ENCODE measurements around the gene SALL3. TPM values are rescaled to one million over a fixed set of nuclear protein-coding genes. Genes with fewer than 3 reads are reported as not detected.

SALL3 gene
- total and polyA plus RNA-seq, 2 of the 13 experiments (the other 11 are each of a cell fraction or from before 2014, with no cell fraction given), result not detected

GRCh38 chr18:78993014-78993926 is 13.7 kb downstream of the SALL3 start:
- TF ChIP-seq PAXIP1 (CRISPR knock-in tag; conservative IDR thresholded peaks at IDR 0.05), result no peak
- intact Hi-C loops (cut with micrococcal nuclease; ENCODE audit: unreplicated experiment) (no loop called here), in situ Hi-C loops (cut with HindIII; ENCODE audit: extremely low pct_ligation_motif_present, low pct_unique_long_range_greater_than_20kb) (loop anchor here (25.0 kb wide), 2 partner anchors 331 to 1081 kb away; no protein-coding TSS in a partner anchor)
- Histone ChIP-seq H2AFZ (ENCODE audit: low read length) (no peak overlapping the region), H3K4me2 (ENCODE audit: low read depth, low read length) (no peak overlapping the region), H3K9me3 (ENCODE audit: low read length) (no peaks in the 10 kb centered on the region), H3K79me2 (ENCODE audit: insufficient read depth, low read length) (no peaks in the 10 kb centered on the region), H3K27me3 (ENCODE audit: control insufficient read depth in 1 of 2, insufficient read depth in 2 of 2, low read length in 2 of 2) (peaks cover 0 to 10% of the 10 kb centered on the region in 2 experiments; a peak in 2 of 5 replicates), H3K9ac (ENCODE audit: insufficient read depth, low read depth, low read length) (no peak overlapping the region), H3K27ac (ENCODE audit: extremely low read length, insufficient read depth, low read length) (no peak overlapping the region), H3K36me3 (replicated peaks in 1 of 2; ENCODE audit: control insufficient read depth in 1 of 2, insufficient read depth in 2 of 2, low read length in 2 of 2) (no peaks in the 10 kb centered on the region), H4K20me1 (ENCODE audit: insufficient read depth, low read length) (no peaks in the 10 kb centered on the region), H3K4me1 (ENCODE audit: insufficient read depth, low read length) (no peaks in the 10 kb centered on the region), H3K4me3 (replicated peaks in 1 of 3; ENCODE audit: insufficient read depth in 1 of 3, low read depth in 2 of 3, low read length in 3 of 3) (no peak overlapping the region)
- WGBS (ENCODE audit: low lambda C conversion rate), result 84% methylated on average over 77 of the region's 90 CpGs
- DNase-seq (ENCODE audit: low spot score), result no peak
- ChIA-PET CTCF (ENCODE audit: low intra/inter-chr PET ratio, low total read pairs) (no interaction called here), POLR2A (no interaction called here)
- no TSS peak for BruUV-seq (replicated peaks)
- ATAC-seq, result no peak; the same call in 2 of the 3 replicates
- no peak for FAIRE-seq

- Histone ChIP-seq H3K36me3 (replicated peaks in 1 of 2; ENCODE audit: control insufficient read depth in 1 of 2, insufficient read depth in 2 of 2, low read length in 2 of 2) (no peaks in the 10 kb centered on the region), H3K4me2 (ENCODE audit: low read depth, low read length) (no peak overlapping the region), H3K27me3 (ENCODE audit: control insufficient read depth in 1 of 2, insufficient read depth in 2 of 2, low read length in 2 of 2) (peaks cover 0 to 16% of the 10 kb centered on the region in 2 experiments; a peak in 2 of 5 replicates), H2AFZ (ENCODE audit: low read length) (no peak overlapping the region), H4K20me1 (ENCODE audit: insufficient read depth, low read length) (no peaks in the 10 kb centered on the region), H3K4me3 (replicated peaks in 1 of 3; ENCODE audit: insufficient read depth in 1 of 3, low read depth in 2 of 3, low read length in 3 of 3) (no peak overlapping the region), H3K79me2 (ENCODE audit: insufficient read depth, low read length) (no peaks in the 10 kb centered on the region), H3K9ac (ENCODE audit: insufficient read depth, low read depth, low read length) (no peak overlapping the region), H3K27ac (ENCODE audit: extremely low read length, insufficient read depth, low read length) (no peak overlapping the region), H3K4me1 (ENCODE audit: insufficient read depth, low read length) (no peaks in the 10 kb centered on the region), H3K9me3 (ENCODE audit: low read length) (no peaks in the 10 kb centered on the region)
- in situ Hi-C loops (cut with HindIII; ENCODE audit: extremely low pct_ligation_motif_present, low pct_unique_long_range_greater_than_20kb) (loop anchor here (25.0 kb wide), 2 partner anchors 332 to 1082 kb away; no protein-coding TSS in a partner anchor), intact Hi-C loops (cut with micrococcal nuclease; ENCODE audit: unreplicated experiment) (no loop called here)
- POLR2A ChIA-PET, result no interaction called here
- CTCF ChIA-PET (ENCODE audit: low intra/inter-chr PET ratio, low total read pairs), result no interaction called here
- FAIRE-seq (no peak), DNase-seq (ENCODE audit: low spot score) (no peak), ATAC-seq (no peak)
- BruUV-seq (replicated peaks), result no TSS peak
- 82% methylated on average over 13 of the region's 37 CpGs for WGBS (ENCODE audit: low lambda C conversion rate)
- TF ChIP-seq CBX1 (IDR thresholded peaks at IDR 0.05; ENCODE audit: low read depth), result no peak
- no peak for TF ChIP-seq ZNF354B (CRISPR knock-in tag; IDR thresholded peaks at IDR 0.05)
- TF ChIP-seq ZNF615 (CRISPR knock-in tag; IDR thresholded peaks at IDR 0.05; ENCODE audit: borderline replicate concordance), result no peak
- no peak for TF ChIP-seq FOSL2 (CRISPR knock-in tag; IDR thresholded peaks at IDR 0.05)
- TF ChIP-seq ZNF512B (CRISPR knock-in tag; IDR thresholded peaks at IDR 0.05; ENCODE audit: borderline replicate concordance), result no peak
- TF ChIP-seq ZNF576 (CRISPR knock-in tag; IDR thresholded peaks at IDR 0.05), result no peak
- TF ChIP-seq GFI1 (CRISPR knock-in tag; IDR thresholded peaks at IDR 0.05; ENCODE audit: borderline replicate concordance), result no peak
- TF ChIP-seq NBN (conservative IDR thresholded peaks at IDR 0.05), result no peak
Measured at GRCh38 chr18:78994000-78994399, 14.4 kb downstream of the SALL3 start.
